Uterus (tissue), 4 donors: ENCODE results near the gene LPP. TPM values are rescaled to one million over a fixed set of nuclear protein-coding genes. Genes with fewer than 3 reads are reported as not detected.

Experiments used
- DNase-seq, 2 donors: peaks; one replicate each; pipeline ENCODE4 v3.0.0-alpha.2; 2019 to 2020
- H3K27ac ChIP-seq, 2 donors: fragments of 200-600 bp; sonication (generic); 1 replicate in 1 of 2; 2 replicates in 1 of 2; pipeline ENCODE4 v1.5.1; 2016 to 2018
- H3K27me3 ChIP-seq, 2 donors: fragments of 200-600 bp; sonication (generic); one replicate each; pipeline ENCODE4 v1.5.1; 2018 to 2019; ENCODE audit warnings: control low read depth in 1 of 2
- H3K36me3 ChIP-seq, 2 donors: fragments of 200-600 bp; sonication (generic); one replicate each; pipeline ENCODE4 v1.5.1; 2019; ENCODE audit warnings: control low read depth in 1 of 2
- H3K4me1 ChIP-seq, 2 donors: fragments of 200-600 bp; sonication (generic); one replicate each; pipeline ENCODE4 v1.5.1; 2018 to 2019; ENCODE audit warnings: control low read depth in 1 of 2
- H3K4me3 ChIP-seq, 2 donors: fragments of 200-600 bp; sonication (generic); 1 replicate in 1 of 2; 2 replicates in 1 of 2; pipeline ENCODE4 v1.5.1; 2018 to 2019; ENCODE audit warnings: mild to moderate bottlenecking in 1 of 2
- H3K9me3 ChIP-seq, 2 donors: fragments of 200-600 bp; sonication (generic); one replicate each; pipeline ENCODE4 v1.5.1; 2019; ENCODE audit warnings: control low read depth in 1 of 2
- POLR2A ChIP-seq, 2 donors: fragments of 450-650 bp; IDR thresholded peaks; one replicate each; pipeline ENCODE4 v1.6.1; 2016; ENCODE audit warnings: antibody characterized with exemption in 2 of 2, mild to moderate bottlenecking in 1 of 2, moderate library complexity in 1 of 2
- intact Hi-C: fragments of 100-400 bp; cut with DNase I; formaldehyde crosslinking; loops from one replicate; pipeline ENCODE4 v1.15.1; 2023; ENCODE audit warnings: low total_unique reads
- total RNA-seq, 4 donors: library from RNA; depleted of rRNA in 3 of 4; stranded (reverse); fragments of >200 nt in 3 of 4; gene quantifications; one replicate each; pipeline versions ENCODE4 v1.1.0 to v1.2.4, GENCODE V29; 2014 to 2023
- TF ChIP-seq, protein P1 (sequence below), 4 experiments: fragments of 200-600 bp in 2 of 4; fragments of 450-650 bp in 2 of 4; sonication (generic) in 2 of 4; IDR thresholded peaks; one replicate each; pipeline ENCODE4 v1.5.1; 2016 to 2019; ENCODE audit warnings: antibody characterized with exemption in 4 of 4, mild to moderate bottlenecking in 2 of 4, moderate library complexity in 1 of 4
- donor health status: DM: yes; HTN: yes; CAD: no.

Gene LPP
- total RNA-seq, 4 donors from 2014 or later = 180 to 1,374 (median 712) TPM

GRCh38 chr3:188901126-188901525, 747.2 kb downstream of the LPP start:
- no peak for DNase-seq
- no peaks in the 10 kb centered on the region for H3K27me3 ChIP-seq
- TF ChIP-seq POLR2A (IDR thresholded peaks at IDR 0.05) = no peak
- peak overlapping the region; percentile 19 to 50 for H3K27ac ChIP-seq
- H3K4me3 ChIP-seq = no peak overlapping the region
- intact Hi-C loops = no loop called here
- H3K4me1 ChIP-seq = no peaks in the 10 kb centered on the region
- no peaks in the 10 kb centered on the region for H3K9me3 ChIP-seq
- no peaks in the 10 kb centered on the region for H3K36me3 ChIP-seq

- H3K36me3 ChIP-seq = no peaks in the 10 kb centered on the region
- no peak overlapping the region for H3K27ac ChIP-seq
- DNase-seq = no peak
- intact Hi-C loops = no loop called here
- no peak for TF ChIP-seq POLR2A (IDR thresholded peaks at IDR 0.05)
- TF ChIP-seq, protein P1, sequence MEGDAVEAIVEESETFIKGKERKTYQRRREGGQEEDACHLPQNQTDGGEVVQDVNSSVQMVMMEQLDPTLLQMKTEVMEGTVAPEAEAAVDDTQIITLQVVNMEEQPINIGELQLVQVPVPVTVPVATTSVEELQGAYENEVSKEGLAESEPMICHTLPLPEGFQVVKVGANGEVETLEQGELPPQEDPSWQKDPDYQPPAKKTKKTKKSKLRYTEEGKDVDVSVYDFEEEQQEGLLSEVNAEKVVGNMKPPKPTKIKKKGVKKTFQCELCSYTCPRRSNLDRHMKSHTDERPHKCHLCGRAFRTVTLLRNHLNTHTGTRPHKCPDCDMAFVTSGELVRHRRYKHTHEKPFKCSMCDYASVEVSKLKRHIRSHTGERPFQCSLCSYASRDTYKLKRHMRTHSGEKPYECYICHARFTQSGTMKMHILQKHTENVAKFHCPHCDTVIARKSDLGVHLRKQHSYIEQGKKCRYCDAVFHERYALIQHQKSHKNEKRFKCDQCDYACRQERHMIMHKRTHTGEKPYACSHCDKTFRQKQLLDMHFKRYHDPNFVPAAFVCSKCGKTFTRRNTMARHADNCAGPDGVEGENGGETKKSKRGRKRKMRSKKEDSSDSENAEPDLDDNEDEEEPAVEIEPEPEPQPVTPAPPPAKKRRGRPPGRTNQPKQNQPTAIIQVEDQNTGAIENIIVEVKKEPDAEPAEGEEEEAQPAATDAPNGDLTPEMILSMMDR (IDR thresholded peaks at IDR 0.05) = no peak
- no peak overlapping the region for H3K4me3 ChIP-seq
- H3K9me3 ChIP-seq = no peaks in the 10 kb centered on the region
- H3K27me3 ChIP-seq = no peaks in the 10 kb centered on the region
- H3K4me1 ChIP-seq = no peaks in the 10 kb centered on the region
Measured at GRCh38 chr3:188901671-188902287, 747.8 kb downstream of the LPP start.

DNA sequence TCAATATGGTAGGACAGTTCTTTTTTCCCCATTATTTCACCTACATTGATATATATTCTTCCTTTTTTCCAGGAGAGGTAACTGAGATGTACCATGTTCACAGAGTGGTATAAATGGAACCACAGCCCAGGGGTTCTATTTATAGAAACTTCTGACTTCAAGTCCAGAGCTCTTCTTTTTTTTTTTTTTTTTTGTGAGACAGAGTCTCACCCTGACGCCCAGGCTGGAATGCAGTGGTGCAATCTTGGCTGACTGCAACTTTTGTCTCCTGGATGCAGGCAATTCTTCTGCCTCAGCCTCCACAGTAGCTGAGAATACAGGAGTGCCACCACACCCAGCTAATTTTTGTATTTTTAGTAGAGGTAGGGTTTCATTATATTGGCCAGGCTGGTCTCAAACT, 750.7 kb downstream of the LPP start:
- no peak overlapping the region for H3K4me3 ChIP-seq
- no peaks in the 10 kb centered on the region for H3K27me3 ChIP-seq
- H3K36me3 ChIP-seq = no peaks in the 10 kb centered on the region
- TF ChIP-seq POLR2A (IDR thresholded peaks at IDR 0.05) = no peak
- TF ChIP-seq, protein P1 (IDR thresholded peaks at IDR 0.05) = no peak
- no peak overlapping the region for H3K27ac ChIP-seq
- intact Hi-C loops = no loop called here
- DNase-seq = no peak
- no peaks in the 10 kb centered on the region for H3K4me1 ChIP-seq
- H3K9me3 ChIP-seq = no peaks in the 10 kb centered on the region

DNA sequence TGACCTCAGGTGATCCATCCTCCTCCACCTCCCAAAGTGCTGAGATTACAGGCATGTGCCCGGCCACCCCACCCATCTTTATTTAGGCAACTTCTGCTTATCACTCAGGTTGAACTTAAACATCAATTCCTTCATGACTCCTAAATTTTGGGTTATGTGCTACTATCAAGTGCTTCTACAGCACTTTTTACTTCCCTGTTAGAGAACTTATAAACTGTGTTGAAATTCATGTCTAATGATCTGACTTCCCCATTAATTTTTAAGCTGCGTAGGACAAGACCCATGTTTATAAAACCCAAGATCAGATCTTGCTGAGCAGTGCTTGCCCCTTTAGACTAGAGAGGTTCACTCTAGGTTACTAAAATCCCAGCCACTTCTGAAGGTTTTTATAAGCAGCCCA, 751.6 kb downstream of the LPP start:
- Histone ChIP-seq H3K4me3 (no peak overlapping the region), H3K9me3 (no peaks in the 10 kb centered on the region), H3K27me3 (no peaks in the 10 kb centered on the region), H3K4me1 (peaks cover 0 to under 1% of the 10 kb centered on the region in 2 donors), H3K36me3 (no peaks in the 10 kb centered on the region), H3K27ac (no peak overlapping the region)
- TF ChIP-seq, protein P1 (IDR thresholded peaks at IDR 0.05) = no peak
- TF ChIP-seq POLR2A (IDR thresholded peaks at IDR 0.05) = no peak
- intact Hi-C loops = no loop called here
- no peak for DNase-seq

- Histone ChIP-seq H3K4me1 (peaks cover 0 to 3% of the 10 kb centered on the region in 2 donors), H3K36me3 (no peaks in the 10 kb centered on the region), H3K9me3 (no peaks in the 10 kb centered on the region), H3K4me3 (no peak overlapping the region), H3K27me3 (no peaks in the 10 kb centered on the region), H3K27ac (no peak overlapping the region)
- intact Hi-C loops = no loop called here
- no peak for DNase-seq
- no peak for TF ChIP-seq POLR2A (IDR thresholded peaks at IDR 0.05)
- TF ChIP-seq, protein P1 (IDR thresholded peaks at IDR 0.05) = no peak
Measured at GRCh38 chr3:188906236-188906635, 752.3 kb downstream of the LPP start.
